ENCODE data around the gene TSEN15. TPM values are rescaled to one million over a fixed set of nuclear protein-coding genes. Genes with fewer than 3 reads are reported as not detected.

Gene TSEN15
- total and polyA plus RNA-seq, 2 of the 8 experiments (the other 6 are each of a cell fraction or from before 2014, with no cell fraction given) = 23.4 to 31.4 TPM

DNA sequence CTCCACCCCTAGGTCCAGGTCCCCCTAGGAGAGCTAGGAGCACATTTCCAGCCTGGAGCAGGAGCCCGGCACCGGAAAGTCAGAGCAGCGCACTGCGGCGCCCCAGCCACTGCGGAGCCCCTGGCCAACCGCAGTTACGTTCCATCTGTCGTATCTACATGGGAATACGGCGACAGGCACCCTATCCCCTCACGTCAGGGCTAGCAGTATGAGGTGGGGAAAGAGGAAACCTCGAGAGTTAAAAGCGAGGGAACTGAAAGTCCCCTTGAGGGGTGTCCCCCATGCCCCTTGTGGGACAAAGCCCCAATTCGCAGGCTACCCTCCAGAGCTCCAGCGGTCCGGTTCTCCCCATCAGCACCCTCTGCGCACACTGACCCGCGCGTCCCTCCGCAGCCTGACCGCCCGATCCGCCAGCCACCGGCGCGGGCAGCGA lies 15.0 kb upstream of the TSEN15 start:
- Histone ChIP-seq H3K27ac (ENCODE audit: low read depth, low read length) (no peak overlapping the region), H3K56ac (replicated peaks; ENCODE audit: insufficient read length, low read depth, low read length) (no peak overlapping the region), H4K20me1 (replicated peaks in 1 of 2; ENCODE audit: control insufficient read depth in 1 of 2, insufficient read depth in 2 of 2, low read length in 2 of 2) (peaks cover 0 to 2% of the 10 kb centered on the region in 2 experiments), H3K27me3 (replicated peaks in 1 of 4; ENCODE audit: control insufficient read depth in 3 of 4, extremely low read depth in 1 of 4, insufficient read depth in 3 of 4, low read length in 3 of 4) (peaks cover 11 to 49% (median 43%) of the 10 kb centered on the region in 4 experiments), H3K79me2 (ENCODE audit: control insufficient read depth in 1 of 2, insufficient read depth in 2 of 2, low read length in 2 of 2) (no peaks in the 10 kb centered on the region), H3K4me2 (ENCODE audit: insufficient read depth in 1 of 2, low read depth in 2 of 2, low read length in 2 of 2) (peak overlapping the region; percentile 81 to 97), H2BK120ac (replicated peaks; ENCODE audit: low read depth, low read length) (no peak overlapping the region), H3K23me2 (ENCODE audit: low read depth, low read length) (peaks cover 14% of the 10 kb centered on the region; the same call in 1 of the 2 replicates), H3K9ac (replicated peaks in 1 of 4; ENCODE audit: extremely low read depth in 1 of 4, low read depth in 3 of 4, low read length in 3 of 4) (no peak overlapping the region; a peak in 2 of 7 replicates), H2BK5ac (ENCODE audit: low read depth, low read length) (no peak overlapping the region), H3K79me1 (ENCODE audit: low read depth, low read length) (no peaks in the 10 kb centered on the region), H2BK15ac (ENCODE audit: low read length) (no peak overlapping the region), H2AK5ac (ENCODE audit: low read depth, low read length) (no peak overlapping the region), H4K8ac (ENCODE audit: extremely low read depth, insufficient read depth, low read length) (peak overlapping the region; percentile 88), H3K4me1 (replicated peaks in 1 of 4; ENCODE audit: control insufficient read depth in 3 of 4, insufficient read depth in 4 of 4, low read length in 3 of 4) (peaks cover 0 to 13% (median 4%) of the 10 kb centered on the region in 4 experiments; a peak in 6 of 7 replicates), H2BK20ac (ENCODE audit: low read length) (no peak overlapping the region), H4K5ac (ENCODE audit: insufficient read length, low read depth, low read length) (no peak overlapping the region), H3K14ac (ENCODE audit: insufficient read length) (no peak overlapping the region), H2BK12ac (ENCODE audit: low read depth, low read length) (0 out of 2 replicates have a peak overlapping the region, but pooled peaks have one; percentile 12), H2AFZ (ENCODE audit: low read length) (0 out of 2 replicates have a peak overlapping the region, but pooled peaks have one; percentile 76), H3K4me3 (ENCODE audit: extremely low read depth in 1 of 4, insufficient read depth in 2 of 4, low read depth in 3 of 4, low read length in 4 of 4) (peak overlapping the region; percentile 62 to 73 (median 70)), H3K9me3 (ENCODE audit: insufficient read depth in 2 of 2, low read depth in 1 of 2, low read length in 1 of 2) (no peaks in the 10 kb centered on the region), H4K91ac (replicated peaks; ENCODE audit: insufficient read length, low read length) (no peak overlapping the region), H3K18ac (ENCODE audit: extremely low read depth, low read length) (no peak overlapping the region; the same call in 1 of the 2 replicates), H3K36me3 (ENCODE audit: control insufficient read depth in 2 of 4, insufficient read depth in 4 of 4, low read length in 3 of 4) (no peaks in the 10 kb centered on the region), H3K4ac (replicated peaks; ENCODE audit: insufficient read length, low read depth, low read length) (no peak overlapping the region), H3K23ac (ENCODE audit: insufficient read length) (no peak overlapping the region)
- DNase-seq (ENCODE audit: low read depth in 1 of 2, low spot score in 2 of 2) (peak in 1 of 2 experiments; percentile 81), FAIRE-seq (no peak)
- 1% methylated on average over 20 of the region's 29 CpGs; no CpG with 5 or more reads in 1 of the 2 experiments for WGBS, 2 experiments (ENCODE audit: extremely low coverage in 1 of 2, insufficient coverage in 1 of 2, insufficient read length in 1 of 2, insufficient replicate concordance in 2 of 2, low coverage in 1 of 2, low lambda C conversion rate in 2 of 2, missing lambda C conversion rate in 1 of 2)
- ChIA-PET CTCF (ENCODE audit: partially characterized antibody) (interaction anchor here (0.9 to 1.4 kb wide), 3 partner anchors 9 to 29 kb away, joined by 4 to 6 read pairs (median 5); partner anchors contain the start of gene TSEN15), POLR2A (ENCODE audit: partially characterized antibody) (interaction anchor here (0.6 to 5.0 kb wide), 5 partner anchors 10 to 341 kb away, joined by 3 to 50 read pairs (median 4); partner anchors contain the start of gene TSEN15)
- TF ChIP-seq EZH2 (IDR thresholded peaks at IDR 0.05; ENCODE audit: low read depth, low read length, severe bottlenecking) (peak; percentile 33), SP4 (IDR thresholded peaks at IDR 0.05; ENCODE audit: low read length) (no peak), CTCF (IDR thresholded peaks at IDR 0.05; ENCODE audit: control extremely low read depth in 1 of 3, insufficient read depth in 1 of 3, low read depth in 1 of 3, low read length in 3 of 3) (no peak), SIRT6 (IDR thresholded peaks at IDR 0.05; ENCODE audit: low read length) (no peak), BRCA1 (IDR thresholded peaks at IDR 0.05; ENCODE audit: low read depth, low read length) (no peak), KDM4A (IDR thresholded peaks at IDR 0.05; ENCODE audit: low read depth, low read length, severe bottlenecking) (peak; percentile 66), TEAD4 (IDR thresholded peaks at IDR 0.05; ENCODE audit: low read depth, low read length) (no peak), EP300 (IDR thresholded peaks at IDR 0.05; ENCODE audit: borderline replicate concordance in 1 of 2, low read depth in 2 of 2, low read length in 2 of 2) (no peak), YY1 (IDR thresholded peaks at IDR 0.05; ENCODE audit: low read depth, low read length) (no peak)
- TF ChIP-seq, protein P1, sequence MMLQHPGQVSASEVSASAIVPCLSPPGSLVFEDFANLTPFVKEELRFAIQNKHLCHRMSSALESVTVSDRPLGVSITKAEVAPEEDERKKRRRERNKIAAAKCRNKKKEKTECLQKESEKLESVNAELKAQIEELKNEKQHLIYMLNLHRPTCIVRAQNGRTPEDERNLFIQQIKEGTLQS (IDR thresholded peaks at IDR 0.05; ENCODE audit: insufficient read depth, low read depth, low read length) = no peak

Data from H1 (cell line).